HG03135 (cell line): Measurements from ENCODE around the gene CLPTM1L.
"Not testable (repeated sequence)": the region's sequence is repeated elsewhere in the genome, so short reads cannot be mapped to it uniquely, and the experiment has no call there.

Experiments used
- ATAC-seq: cut with Tn5 transposase; IDR thresholded peaks from one replicate; pipeline ENCODE4 v1.9.1; 2021; ENCODE audit warnings: mild to moderate bottlenecking, moderate library complexity; ENCODE audit not compliant: unreplicated experiment

The CLPTM1L gene

GRCh38 chr5:1328237-1329110 is 16.4 kb downstream of the CLPTM1L start:
- not testable (repeated sequence) for ATAC-seq

GRCh38 chr5:1326901-1327756 is 17.8 kb downstream of the CLPTM1L start:
- not testable (repeated sequence) for ATAC-seq

DNA sequence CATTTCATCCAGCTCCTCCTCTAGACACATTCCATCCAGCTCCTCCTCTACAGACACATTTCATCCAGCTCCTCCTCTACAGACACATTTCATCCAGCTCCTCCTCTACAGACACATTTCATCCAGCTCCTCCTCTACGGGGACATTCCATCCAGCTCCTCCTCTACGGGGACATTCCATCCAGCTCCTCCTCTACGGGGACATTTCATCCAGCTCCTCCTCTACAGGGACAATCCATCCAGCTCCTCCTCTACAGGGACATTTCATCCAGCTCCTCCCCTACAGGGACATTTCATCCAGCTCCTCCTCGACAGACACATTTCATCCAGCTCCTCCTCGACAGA is 18.4 kb downstream of the CLPTM1L start:
- not testable (repeated sequence) for ATAC-seq

DNA sequence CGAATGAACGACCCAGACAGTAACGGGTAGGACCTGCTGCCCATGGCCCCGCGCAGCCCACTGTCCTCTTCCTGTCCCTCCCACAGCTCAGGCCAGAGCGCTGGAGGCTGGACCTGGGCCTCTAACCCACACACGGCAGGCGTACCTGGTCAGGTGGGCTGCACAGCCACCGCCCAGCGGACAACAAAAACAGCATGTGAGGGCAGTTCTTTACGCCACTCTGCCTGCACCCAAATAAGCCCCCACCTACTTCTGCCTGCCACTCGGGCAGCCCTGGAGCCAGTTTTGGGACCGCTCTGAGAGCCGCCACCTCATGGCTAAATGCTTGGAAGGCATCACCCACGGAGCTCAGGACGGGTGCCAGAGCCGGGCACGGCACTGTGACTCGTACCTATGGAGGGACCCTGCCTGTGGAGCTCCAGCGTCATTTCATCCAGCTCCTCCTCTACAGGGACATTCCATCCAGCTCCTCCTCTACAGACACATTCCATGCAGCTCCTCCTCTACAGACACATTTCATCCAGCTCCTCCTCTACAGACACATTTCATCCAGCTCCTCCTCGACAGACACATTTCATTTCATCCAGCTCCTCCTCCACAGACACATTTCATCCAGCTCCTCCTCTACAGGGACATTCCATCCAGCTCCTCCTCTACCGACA is 18.9 kb downstream of the CLPTM1L start:
- no peak for ATAC-seq

GRCh38 chr5:1325191-1325741 is 19.6 kb downstream of the CLPTM1L start:
- ATAC-seq = no peak

GRCh38 chr5:1324719-1325190 is 20.1 kb downstream of the CLPTM1L start:
- no peak for ATAC-seq

DNA sequence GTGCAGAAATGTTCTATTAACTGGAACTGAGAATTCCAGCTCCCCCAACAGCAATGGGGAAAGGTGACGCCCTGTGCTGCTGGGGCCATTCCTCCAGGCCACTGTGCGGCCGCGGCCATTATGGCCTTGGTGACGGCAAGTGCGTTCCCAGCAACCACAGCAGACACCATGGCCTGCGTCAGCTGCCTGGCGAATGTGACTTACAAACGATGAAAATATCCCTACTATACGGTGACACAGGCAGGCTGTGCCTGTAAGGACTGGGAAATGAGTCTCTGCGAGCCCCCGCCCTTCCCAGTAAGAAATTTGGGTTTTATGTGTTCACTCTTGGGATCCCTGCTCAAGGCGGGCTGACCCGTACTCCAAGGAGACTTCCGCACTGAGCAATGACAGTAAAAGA is 20.6 kb downstream of the CLPTM1L start:
- ATAC-seq = no peak

DNA sequence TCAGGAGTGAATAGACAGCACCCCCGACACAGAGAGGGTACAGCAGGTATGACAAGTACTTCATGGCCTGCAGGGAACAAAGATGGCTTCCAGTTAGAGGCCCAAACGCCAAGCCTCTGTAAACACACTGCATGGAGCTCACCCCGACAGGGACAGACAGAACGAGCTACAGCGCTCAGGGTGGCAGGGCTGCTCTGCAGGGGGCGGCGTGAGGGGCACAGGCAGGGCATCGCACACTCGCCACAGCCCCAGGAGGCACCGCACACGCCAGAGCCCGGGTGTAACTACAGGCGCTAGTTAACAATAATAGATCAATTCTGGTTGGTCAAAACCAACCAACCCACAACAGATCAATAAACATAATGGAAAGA is 21.1 kb downstream of the CLPTM1L start:
- ATAC-seq = no peak

DNA sequence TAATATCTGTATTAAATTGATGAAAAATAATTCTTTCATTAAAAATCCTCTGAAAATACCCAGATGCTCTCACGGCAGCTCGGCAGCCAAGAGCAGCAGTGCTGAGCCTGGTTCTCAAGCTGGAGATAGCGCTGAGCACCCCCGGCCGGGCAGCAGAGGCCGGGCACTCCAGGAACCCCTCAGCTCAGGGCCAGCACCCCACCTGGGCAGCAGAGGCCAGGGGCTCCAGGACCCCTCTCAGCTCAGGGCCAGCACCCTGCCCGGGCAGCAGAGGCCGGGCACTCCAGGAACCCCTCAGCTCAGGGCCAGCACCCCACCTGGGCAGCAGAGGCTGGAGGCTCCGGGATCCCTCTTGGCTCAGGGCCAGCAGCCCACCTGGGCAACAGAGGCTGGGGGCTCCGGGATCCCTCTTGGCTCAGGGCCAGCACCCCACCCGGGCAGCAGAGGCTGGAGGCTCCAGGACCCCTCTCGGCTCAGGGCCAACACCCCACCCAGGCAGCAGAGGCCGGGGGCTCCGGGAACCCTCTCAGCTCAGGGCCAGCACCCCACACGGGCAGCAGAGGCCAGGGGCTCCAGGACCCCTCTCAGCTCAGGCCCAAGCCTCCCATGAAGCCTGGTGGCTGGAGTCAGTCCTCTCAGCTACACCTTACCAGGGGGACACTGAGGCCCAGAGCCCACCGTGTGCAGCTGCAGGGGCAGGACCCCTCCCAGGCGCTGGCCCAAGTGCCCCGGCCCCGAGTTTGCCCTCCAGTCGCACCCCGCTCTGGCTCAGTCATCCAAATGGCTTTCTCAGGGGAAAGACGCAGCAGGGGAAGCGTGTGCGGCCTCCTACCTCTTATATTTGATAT is 21.7 kb downstream of the CLPTM1L start:
- no peak for ATAC-seq

- no peak for ATAC-seq
Observed at GRCh38 chr5:1322036-1322900, 22.6 kb downstream of the CLPTM1L start.

DNA sequence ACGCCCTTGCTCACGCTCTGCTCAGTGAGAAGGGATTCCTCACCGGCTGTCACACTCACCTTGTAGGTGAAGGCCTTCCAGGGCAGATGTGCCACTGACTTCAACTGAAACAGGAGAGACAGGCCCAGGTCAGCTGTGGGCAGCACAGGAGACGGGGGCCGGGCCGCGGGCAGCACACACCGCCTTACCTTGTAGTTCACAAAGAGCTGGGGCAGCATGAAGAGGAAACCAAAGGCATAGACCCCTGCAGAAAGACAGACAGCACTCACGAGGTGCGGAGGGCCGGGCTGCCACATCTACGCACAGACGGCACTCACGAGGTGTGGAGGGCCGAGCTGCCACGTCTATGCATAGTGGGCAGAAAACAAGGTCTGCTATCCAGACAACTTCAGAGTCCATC is 23.3 kb downstream of the CLPTM1L start:
- no peak for ATAC-seq

DNA sequence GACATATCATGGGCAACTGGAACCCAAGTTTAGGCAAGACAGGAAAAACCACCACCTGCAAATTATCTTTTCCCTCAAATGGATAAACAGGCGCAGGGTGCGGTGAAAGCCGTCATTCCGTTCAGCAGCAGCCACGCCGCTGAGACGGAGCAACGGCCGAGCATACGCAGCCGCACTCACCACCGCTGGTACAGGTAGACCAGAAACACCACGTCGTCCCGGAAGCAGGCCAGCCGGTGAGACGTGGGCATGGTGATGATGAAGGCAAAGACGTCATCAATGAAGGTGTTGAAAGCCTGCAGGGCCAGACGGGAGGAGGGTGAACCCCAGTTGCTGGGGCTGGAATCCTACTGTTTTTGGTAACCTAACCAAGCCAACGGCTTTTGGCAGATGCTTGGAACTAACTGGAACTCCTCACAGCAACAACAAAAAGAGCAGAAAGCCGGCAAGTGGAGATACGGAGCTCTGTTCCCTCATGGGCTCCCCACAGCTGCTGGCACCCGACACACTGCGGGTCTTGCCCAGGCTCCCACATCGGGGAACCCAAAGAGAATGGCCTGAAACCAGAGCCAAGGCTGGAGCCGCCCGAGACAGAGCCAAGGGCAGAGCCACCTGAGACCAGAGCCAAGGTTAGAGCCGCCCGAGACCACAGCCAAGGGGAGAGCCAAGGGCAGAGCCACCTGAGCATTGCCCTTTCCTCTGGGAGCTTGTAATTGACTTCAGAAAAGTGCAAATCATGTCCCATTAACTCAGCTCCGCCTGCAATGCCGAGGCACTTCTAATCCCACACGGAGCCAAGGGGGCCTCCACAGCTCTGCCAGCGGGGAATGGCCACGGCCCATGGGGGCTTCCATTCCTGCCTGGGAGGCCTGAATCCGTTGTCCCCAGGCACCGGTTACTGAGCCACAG is 24.2 kb downstream of the CLPTM1L start:
- ATAC-seq = no peak

DNA sequence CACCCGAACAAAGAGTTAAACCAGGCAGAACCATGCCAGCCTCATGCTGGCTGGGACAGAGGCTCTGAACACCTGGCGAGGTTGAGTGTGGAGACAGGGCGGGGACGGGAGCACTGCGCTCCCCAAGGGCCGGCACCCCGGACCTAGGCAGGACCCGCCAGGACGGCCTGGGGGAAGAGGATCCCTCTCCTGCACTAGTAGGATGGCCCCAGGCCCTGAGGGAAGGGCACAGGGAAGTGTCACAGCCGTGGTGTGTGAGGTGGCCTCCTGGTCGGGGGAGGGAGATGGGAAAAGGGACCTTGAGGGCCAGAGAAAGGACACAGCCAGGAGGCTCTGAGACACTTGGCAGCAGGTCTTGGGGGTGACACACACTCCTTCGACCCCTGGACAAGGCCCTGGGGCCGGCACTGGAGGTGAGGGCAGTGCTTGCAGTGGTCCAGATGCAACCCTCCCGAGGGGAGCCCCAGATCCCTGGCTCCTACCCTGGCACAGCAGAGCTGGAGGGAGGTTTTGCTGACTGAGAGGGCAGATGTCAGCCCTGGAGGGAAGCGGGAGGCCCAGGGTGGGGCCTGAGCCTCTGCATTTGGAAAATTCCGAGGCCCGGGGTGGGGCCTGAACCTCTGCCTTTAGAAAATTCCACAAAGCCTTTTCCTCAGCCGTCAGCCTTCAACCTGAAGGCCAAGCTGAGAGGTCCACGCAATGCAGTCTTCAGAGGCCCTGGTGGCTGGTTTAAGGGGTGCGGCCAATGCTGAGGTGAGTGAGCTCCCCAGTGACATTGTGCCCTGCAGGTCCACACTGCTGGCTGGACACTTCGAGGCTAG is 25.3 kb downstream of the CLPTM1L start:
- ATAC-seq = no peak

DNA sequence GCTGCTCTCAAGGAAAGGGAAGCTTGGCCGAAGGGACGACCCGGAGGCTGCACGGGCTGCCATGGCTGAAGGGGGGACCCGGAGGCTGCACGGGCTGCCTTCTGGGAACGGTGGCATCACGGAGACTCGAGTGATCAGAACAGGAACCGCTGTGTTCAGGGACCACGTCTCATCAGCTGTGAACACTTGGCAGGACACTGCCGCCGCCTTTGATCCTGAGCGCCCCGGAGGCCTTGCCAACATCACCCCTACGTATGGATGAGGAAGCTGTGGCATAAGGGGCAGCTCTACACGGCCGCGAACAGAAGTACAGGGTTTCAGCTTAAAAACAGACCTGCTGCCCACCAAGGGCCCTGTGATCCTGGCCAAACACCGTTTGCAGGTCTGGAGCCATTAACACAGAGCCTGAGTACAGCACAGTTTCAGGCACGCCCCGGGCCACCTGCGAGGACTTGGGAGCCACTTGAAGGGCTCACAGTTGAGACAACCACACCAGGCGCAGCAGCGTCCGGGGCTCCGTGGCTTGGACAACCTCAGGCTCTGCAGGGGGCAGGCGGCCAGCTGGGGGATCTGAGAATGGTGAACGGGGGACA is 26.1 kb downstream of the CLPTM1L start:
- ATAC-seq = no peak

DNA sequence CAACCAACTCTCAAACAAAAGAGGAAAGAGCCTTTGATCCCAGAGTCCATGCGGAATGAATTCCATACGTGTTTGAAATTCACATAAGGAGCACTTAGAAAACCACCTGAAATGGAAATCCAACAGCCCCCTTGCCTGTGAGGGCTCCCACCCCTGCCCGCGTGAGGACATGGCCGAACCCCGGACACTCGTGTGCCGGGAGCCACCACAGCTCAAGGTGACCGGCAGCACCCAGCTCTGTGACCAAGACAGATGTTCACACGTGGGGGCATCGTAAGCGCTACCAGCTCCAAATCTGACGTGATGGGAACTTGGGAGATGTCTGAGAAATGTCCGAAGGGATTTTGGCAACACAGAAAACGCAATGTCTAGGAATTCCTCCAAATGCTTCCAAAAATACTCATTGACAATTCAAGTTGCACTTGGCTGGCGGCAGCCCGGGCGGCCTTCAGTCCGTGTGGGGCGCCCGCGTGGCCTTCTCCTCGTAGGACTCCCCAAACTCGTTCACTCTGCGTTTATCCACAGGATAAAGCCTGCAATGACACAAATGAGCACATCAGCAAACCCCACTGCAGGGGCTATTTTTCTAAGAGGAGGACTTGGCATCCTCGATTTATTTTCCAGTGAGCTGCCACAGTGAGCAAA is 26.9 kb downstream of the CLPTM1L start:
- ATAC-seq = no peak

GRCh38 chr5:1316588-1317340 is 28.1 kb downstream of the CLPTM1L start:
- ATAC-seq = no peak
